Measurements from ENCODE around the gene G3BP2.
A peak's percentile ranks its signal among the peaks of the same experiment; 100 is the strongest.

G3BP2 gene

GRCh38 chr4:75637176-75637575, 36.0 kb downstream of the G3BP2 start:
- DNase-seq = no peak

- no peak for DNase-seq
Observed at GRCh38 chr4:75634951-75635350, 38.3 kb downstream of the G3BP2 start.

GRCh38 chr4:75634281-75634680, 38.9 kb downstream of the G3BP2 start:
- no peak for DNase-seq

GRCh38 chr4:75633846-75634245, 39.4 kb downstream of the G3BP2 start:
- DNase-seq = no peak

GRCh38 chr4:75630937-75631329, 42.3 kb downstream of the G3BP2 start:
- DNase-seq = peak; percentile 29

GRCh38 chr4:75630174-75630936, 42.9 kb downstream of the G3BP2 start, which contains the start of gene CDKL2:
Gene CDKL2 (minus strand): TSS chr4:75630528. CDS start chr4:75625988, 4,540 bp downstream.
- peak; percentile 78 for DNase-seq

- no peak for DNase-seq
Observed at GRCh38 chr4:75629239-75629638, 44.0 kb downstream of the G3BP2 start.

GRCh38 chr4:75623026-75623425, 50.2 kb downstream of the G3BP2 start:
- no peak for DNase-seq

- DNase-seq = no peak
Observed at GRCh38 chr4:75621715-75622114, 51.5 kb downstream of the G3BP2 start.

- DNase-seq = no peak
Observed at GRCh38 chr4:75612306-75612705, 60.9 kb downstream of the G3BP2 start.

GRCh38 chr4:75605928-75606327, 67.3 kb downstream of the G3BP2 start:
- DNase-seq = no peak

- no peak for DNase-seq
Observed at GRCh38 chr4:75599647-75600046, 73.6 kb downstream of the G3BP2 start.

GRCh38 chr4:75598390-75598789, 74.8 kb downstream of the G3BP2 start:
- no peak for DNase-seq

GRCh38 chr4:75596061-75596460, 77.2 kb downstream of the G3BP2 start:
- no peak for DNase-seq

GRCh38 chr4:75593393-75593792, 79.8 kb downstream of the G3BP2 start:
- no peak for DNase-seq

Measured in right hindlimb (tissue), 1 donor.